ENCODE results near the gene ZNF519.
"Not testable (repeated sequence)": the region's sequence is repeated elsewhere in the genome, so short reads cannot be mapped to it uniquely, and the experiment has no call there.

Gene ZNF519

DNA sequence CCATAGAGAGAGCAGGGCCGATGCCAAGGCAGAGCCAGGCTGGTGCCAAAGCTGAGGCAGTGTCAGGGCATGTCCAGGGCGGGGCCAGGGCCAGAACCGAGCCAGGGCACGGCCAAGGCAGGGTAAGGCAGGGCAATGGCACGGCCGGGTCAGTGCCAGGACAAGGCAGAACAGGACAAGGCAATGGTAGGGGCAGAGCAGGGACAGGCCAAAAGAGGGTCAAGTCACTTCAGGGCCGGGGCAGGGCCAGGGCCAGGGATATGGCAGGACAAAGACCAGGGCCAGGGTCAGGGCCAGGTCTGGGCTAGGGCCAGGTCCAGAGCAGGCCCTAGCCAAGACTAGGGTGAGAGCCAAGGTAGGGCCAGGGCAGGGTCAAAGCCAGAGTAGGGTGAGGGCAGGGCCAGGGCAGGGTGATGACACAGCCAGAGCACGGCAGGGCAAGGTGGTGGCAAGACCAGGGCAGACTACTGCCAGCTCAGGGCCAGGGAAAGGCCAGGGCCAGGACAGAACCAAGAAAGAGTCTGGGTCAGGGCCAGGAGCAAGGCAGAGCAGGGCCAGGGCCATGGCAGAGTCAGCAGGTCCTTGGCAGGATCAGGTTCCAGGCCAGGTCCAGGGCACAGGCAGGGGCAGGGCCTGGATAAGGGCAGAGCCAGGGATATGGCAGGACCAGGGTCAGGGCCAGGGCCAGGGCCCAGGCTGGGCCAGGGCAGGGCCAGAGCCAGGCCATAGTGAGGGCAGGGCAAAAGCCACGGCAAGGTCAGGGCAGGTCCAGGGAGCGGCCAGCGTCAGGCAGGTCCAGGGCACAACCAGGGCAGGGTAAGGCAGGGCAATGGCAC, 41.1 kb upstream of the ZNF519 start:
- not testable (repeated sequence) for H3K27me3 ChIP-seq (ENCODE audit: insufficient read depth, poor library complexity, severe bottlenecking); H3K4me1 ChIP-seq (ENCODE audit: insufficient read depth, poor library complexity, severe bottlenecking); DNase-seq (ENCODE audit: low spot score); H3K4me3 ChIP-seq (ENCODE audit: severe bottlenecking); H3K9me3 ChIP-seq (ENCODE audit: severe bottlenecking); H3K36me3 ChIP-seq (ENCODE audit: low read depth); H3K27ac ChIP-seq (ENCODE audit: poor library complexity, severe bottlenecking)
- peak; percentile 40 for ATAC-seq (ENCODE audit: low read depth)

DNA sequence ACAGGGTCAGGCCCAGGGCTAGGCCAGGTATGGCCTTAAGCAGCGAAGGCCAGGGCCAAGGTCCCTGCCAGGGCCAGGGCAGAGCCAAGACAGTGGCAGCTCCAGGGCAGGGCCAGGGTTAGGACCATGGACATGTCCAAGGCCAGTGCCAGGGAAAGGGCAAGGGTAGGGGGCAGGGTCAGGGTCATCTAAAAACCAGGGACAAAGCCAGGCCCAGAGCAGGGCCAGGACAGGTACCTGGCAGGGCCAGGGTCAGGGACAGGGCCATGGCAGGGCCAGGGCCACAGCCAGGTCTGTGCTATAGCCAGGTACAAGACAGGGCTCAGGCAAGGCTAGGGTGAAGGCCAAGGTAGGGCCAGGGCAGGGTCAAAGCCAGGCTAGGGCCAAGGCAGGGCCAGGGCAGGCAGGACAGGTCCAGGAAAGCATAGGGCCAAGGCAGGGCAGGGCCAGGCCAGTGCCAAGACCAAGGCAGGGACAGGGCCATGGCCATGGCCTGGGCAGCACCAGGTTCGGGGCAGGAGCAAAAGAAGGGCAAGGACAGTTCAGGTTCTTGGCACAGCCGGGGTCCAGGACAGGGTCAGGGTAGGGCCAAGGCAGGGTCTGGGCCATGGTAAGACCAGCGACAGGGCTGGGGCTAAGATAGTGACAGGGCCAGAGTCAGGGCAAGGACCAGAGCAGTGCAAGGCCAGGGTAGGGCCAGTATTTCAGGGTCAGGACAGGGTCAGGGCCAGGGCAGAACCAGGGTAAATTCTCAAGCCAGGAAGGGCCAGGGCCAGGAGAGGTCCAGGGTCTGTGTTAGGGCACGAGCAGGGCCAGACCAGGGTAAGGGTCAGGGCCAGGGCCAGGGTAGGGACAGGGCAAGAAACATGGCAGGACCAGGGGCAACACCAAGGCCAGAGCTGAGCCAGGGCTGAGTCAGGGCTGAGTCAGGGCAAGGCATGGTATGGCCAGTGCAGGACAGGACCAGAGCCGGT, 40.2 kb upstream of the ZNF519 start:
- H3K36me3 ChIP-seq (ENCODE audit: low read depth); ATAC-seq (ENCODE audit: low read depth); H3K9me3 ChIP-seq (ENCODE audit: severe bottlenecking); H3K4me3 ChIP-seq (ENCODE audit: severe bottlenecking); H3K27ac ChIP-seq (ENCODE audit: poor library complexity, severe bottlenecking); H3K4me1 ChIP-seq (ENCODE audit: insufficient read depth, poor library complexity, severe bottlenecking); H3K27me3 ChIP-seq (ENCODE audit: insufficient read depth, poor library complexity, severe bottlenecking); DNase-seq (ENCODE audit: low spot score): not testable (repeated sequence)

DNA sequence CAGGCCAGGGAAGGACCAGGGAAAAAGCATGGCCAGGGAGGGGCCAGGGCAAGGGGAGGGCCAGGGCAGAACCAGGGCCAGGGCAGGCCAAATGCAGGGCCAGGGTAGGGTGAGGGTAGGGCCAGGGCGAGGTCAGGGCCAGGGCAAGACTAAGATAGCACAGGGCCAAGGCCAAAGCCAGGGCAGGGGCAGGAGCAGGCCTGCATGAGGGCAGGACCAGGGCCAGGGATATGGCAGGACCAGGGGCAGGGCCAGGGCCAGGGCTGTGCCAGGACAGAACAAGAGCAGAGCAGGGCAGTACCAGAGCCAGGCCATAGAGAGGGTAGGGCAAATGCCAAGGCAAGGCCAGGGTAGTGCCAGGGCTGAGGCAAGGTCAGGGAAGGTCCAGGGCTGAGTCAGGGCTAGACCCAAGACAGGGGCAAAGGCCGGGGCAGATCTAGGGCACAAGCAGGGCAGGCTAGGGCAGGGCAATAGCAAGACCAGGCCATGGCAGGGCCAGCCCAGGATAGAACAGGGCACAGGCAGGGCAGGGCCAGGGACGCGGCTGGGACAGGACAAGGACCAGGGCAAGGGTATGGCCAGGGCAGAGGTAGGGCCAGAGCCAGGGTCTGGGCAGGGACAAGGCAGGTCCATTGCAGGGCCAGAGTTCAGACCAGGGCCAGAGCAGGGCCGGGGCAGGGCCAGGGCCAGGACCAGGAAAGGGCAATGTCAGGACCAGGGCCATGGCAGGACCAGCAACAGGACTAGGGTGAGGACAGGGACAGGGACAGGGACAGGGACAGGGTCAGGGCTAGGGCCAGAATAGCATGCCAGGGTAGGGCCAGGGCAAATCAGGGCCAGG, 39.3 kb upstream of the ZNF519 start:
- H3K4me1 ChIP-seq (ENCODE audit: insufficient read depth, poor library complexity, severe bottlenecking); H3K27ac ChIP-seq (ENCODE audit: poor library complexity, severe bottlenecking); DNase-seq (ENCODE audit: low spot score); H3K9me3 ChIP-seq (ENCODE audit: severe bottlenecking); H3K4me3 ChIP-seq (ENCODE audit: severe bottlenecking); H3K27me3 ChIP-seq (ENCODE audit: insufficient read depth, poor library complexity, severe bottlenecking); H3K36me3 ChIP-seq (ENCODE audit: low read depth); ATAC-seq (ENCODE audit: low read depth): not testable (repeated sequence)

DNA sequence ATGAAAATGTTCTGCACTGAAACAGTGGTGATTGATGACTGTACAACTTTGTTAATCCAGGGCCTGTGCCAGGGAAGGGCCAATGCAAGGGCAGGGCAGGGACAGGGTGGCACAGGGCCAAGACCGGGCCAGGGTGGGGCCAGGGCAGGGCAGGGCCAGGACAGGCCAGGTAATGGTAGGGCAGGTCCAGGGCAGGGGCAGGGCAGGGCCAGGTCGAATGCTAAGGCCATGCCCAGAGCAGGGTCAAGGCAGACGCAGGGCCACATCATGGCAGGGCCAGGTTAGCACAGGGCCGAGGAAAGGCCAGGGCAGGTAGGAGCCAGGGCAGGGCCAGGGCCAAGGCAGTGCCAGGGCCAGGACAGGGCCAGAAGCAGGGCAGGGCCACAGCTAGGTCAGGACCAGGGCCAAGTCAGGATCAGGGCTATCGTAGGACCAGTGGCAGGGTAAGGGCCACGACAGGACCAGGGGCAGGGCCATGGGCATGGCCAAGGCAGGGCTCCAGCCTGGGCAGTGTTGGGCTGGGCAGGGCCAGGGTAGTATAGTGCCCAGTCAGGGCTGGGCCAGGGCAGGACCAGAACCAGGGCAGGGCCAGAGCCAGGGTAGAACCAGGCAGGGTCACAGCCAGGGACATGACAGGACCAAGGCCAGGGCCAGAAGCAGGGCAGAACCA, 38.3 kb upstream of the ZNF519 start:
- not testable (repeated sequence) for DNase-seq (ENCODE audit: low spot score); H3K27ac ChIP-seq (ENCODE audit: poor library complexity, severe bottlenecking); H3K4me1 ChIP-seq (ENCODE audit: insufficient read depth, poor library complexity, severe bottlenecking); H3K4me3 ChIP-seq (ENCODE audit: severe bottlenecking); H3K36me3 ChIP-seq (ENCODE audit: low read depth); H3K27me3 ChIP-seq (ENCODE audit: insufficient read depth, poor library complexity, severe bottlenecking); H3K9me3 ChIP-seq (ENCODE audit: severe bottlenecking)
- ATAC-seq (ENCODE audit: low read depth) = peak; percentile 43

DNA sequence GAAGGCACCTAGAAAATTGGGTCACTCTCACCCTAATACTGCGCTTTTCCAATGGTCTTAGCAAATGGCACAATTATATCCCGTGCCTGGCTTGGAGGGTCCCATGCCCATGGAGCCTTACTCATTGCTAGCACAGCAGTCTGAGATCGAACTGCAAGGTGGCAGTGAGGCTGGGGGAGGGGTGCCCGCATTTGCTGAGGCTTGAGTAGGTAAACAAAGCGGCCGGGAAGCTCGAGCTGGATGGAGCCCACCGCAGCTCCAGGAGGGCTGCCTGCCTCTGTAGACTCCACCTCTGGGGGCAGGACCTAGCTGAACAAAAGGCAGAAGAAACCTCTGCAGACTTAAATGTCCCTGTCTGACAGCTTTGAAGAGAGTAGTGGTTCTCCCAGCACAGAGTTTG, 30.7 kb upstream of the ZNF519 start:
- not testable (repeated sequence) for H3K4me3 ChIP-seq (ENCODE audit: severe bottlenecking); H3K9me3 ChIP-seq (ENCODE audit: severe bottlenecking); H3K27ac ChIP-seq (ENCODE audit: poor library complexity, severe bottlenecking); ATAC-seq (ENCODE audit: low read depth); H3K27me3 ChIP-seq (ENCODE audit: insufficient read depth, poor library complexity, severe bottlenecking); H3K36me3 ChIP-seq (ENCODE audit: low read depth); H3K4me1 ChIP-seq (ENCODE audit: insufficient read depth, poor library complexity, severe bottlenecking); DNase-seq (ENCODE audit: low spot score)

DNA sequence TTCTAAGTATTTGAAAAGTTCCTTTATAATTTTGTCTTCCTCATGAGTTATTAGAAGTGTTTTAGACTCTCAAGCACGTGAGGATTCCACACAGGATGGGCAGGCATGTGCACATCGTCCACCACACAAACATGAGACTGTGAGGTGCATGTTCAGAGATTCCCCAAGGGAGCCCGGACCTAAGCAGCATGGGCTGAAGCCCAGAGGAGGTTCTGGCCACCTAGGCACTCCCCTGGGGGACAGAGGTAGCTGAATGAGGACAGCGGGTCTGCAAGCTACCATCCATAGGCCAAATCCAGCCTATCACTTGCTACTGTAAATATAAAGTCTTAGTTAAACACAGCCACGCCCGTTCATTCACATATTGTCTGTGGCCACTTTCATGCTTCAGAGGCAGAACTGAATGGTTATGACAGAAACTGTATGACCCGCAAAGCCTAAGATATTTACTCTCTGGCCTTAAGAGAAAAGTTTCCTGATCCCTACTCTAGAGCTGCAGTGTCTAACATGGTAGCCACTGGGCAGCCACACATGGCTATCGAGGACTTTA, 19.4 kb upstream of the ZNF519 start:
- H3K4me3 ChIP-seq (ENCODE audit: severe bottlenecking); H3K4me1 ChIP-seq (ENCODE audit: insufficient read depth, poor library complexity, severe bottlenecking); H3K27ac ChIP-seq (ENCODE audit: poor library complexity, severe bottlenecking); H3K36me3 ChIP-seq (ENCODE audit: low read depth); H3K27me3 ChIP-seq (ENCODE audit: insufficient read depth, poor library complexity, severe bottlenecking); H3K9me3 ChIP-seq (ENCODE audit: severe bottlenecking); DNase-seq (ENCODE audit: low spot score); ATAC-seq (ENCODE audit: low read depth): not testable (repeated sequence)

DNA sequence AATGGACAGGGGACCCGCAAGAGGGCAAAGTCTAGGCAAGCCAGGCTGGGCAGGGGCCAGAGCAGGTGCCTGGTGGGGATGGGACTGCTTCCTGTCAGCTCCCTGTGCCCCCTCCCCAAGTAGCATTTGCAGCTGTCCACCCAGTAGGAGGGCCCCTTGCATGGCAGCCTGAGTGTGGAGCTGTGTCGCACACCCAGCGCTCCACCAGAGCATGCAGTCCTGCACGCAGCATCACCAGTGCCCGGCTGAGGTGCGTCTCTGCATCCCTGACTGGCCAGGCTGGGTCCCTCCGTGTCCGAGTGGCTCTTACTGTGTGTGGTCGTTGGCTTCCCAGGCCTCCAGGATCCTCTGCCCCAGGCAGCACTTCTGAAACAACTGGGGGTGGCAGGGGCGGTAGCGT, 18.5 kb upstream of the ZNF519 start:
- not testable (repeated sequence) for H3K36me3 ChIP-seq (ENCODE audit: low read depth); DNase-seq (ENCODE audit: low spot score); H3K27me3 ChIP-seq (ENCODE audit: insufficient read depth, poor library complexity, severe bottlenecking); H3K4me1 ChIP-seq (ENCODE audit: insufficient read depth, poor library complexity, severe bottlenecking); H3K27ac ChIP-seq (ENCODE audit: poor library complexity, severe bottlenecking); H3K9me3 ChIP-seq (ENCODE audit: severe bottlenecking); ATAC-seq (ENCODE audit: low read depth); H3K4me3 ChIP-seq (ENCODE audit: severe bottlenecking)

DNA sequence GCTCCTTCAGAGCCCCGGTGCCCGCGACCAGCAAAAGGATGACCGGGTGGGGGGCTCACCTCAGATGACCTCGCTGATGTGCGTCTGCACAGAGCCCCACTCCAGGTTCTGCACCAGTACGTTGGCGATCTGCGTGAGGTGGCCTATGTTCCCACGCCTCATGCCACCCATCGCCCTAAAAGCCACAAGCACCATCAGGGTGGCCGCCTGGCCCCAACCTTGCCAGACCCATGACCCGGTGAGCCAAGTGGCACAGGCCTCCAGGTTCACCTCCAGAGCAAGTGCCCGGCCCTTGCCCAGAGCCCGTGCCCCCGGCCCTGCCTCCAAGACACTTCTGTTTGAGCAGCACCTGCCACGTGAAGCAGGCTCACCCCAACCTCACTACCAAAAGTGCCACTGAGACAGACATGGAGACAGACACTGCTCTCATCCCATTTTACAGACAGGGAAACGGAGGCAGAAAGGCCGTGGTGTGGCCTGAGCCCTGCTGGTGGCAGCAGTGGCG, 17.7 kb upstream of the ZNF519 start:
- DNase-seq (ENCODE audit: low spot score); H3K4me1 ChIP-seq (ENCODE audit: insufficient read depth, poor library complexity, severe bottlenecking); H3K4me3 ChIP-seq (ENCODE audit: severe bottlenecking); H3K27me3 ChIP-seq (ENCODE audit: insufficient read depth, poor library complexity, severe bottlenecking); ATAC-seq (ENCODE audit: low read depth); H3K27ac ChIP-seq (ENCODE audit: poor library complexity, severe bottlenecking); H3K36me3 ChIP-seq (ENCODE audit: low read depth); H3K9me3 ChIP-seq (ENCODE audit: severe bottlenecking): not testable (repeated sequence)

DNA sequence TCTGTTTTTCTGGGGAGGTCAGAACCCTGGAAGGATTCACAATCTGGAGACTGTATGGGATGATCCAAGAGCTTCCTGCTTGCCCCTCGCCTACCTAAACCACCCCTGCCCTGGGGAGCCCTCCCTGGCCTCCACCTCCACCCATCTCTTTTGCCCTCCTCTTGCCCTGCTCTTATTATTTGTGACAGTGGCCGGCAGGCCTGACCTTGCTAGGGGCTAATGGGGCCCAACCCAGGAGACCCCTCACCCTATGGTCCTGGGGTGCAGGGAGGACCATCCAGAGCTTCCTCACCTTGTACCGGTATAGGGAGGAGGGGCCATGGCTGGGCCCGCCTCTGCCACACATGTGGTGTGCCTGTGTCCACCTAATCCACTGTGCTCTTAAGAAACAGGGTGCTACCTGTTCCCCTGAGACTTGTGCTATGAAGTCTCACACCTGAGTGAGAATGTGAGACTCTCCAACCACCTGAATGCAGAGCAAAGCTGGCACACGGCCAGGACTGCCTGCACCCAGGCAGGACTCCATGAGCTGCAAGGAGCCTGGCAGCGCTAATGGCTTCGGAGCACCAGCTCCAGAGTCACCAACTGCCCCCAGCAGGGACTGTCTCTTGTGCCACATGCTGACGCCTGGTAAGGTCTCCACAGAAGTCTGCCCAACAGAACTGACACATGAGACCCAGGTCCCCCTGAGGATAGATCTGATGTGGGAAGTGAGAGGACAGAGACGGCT, 17.1 kb upstream of the ZNF519 start:
- H3K4me1 ChIP-seq (ENCODE audit: insufficient read depth, poor library complexity, severe bottlenecking); H3K9me3 ChIP-seq (ENCODE audit: severe bottlenecking); H3K27me3 ChIP-seq (ENCODE audit: insufficient read depth, poor library complexity, severe bottlenecking); DNase-seq (ENCODE audit: low spot score); H3K4me3 ChIP-seq (ENCODE audit: severe bottlenecking); H3K27ac ChIP-seq (ENCODE audit: poor library complexity, severe bottlenecking); ATAC-seq (ENCODE audit: low read depth); H3K36me3 ChIP-seq (ENCODE audit: low read depth): not testable (repeated sequence)
